ENCODE measurements around the gene MYO15A. TPM values are rescaled to one million over a fixed set of nuclear protein-coding genes. Genes with fewer than 3 reads are reported as not detected.

The MYO15A gene
- total and polyA plus RNA-seq, 2 experiments from 2014 or later, result 2.4 to 2.8 TPM

- no peak for DNase-seq (ENCODE audit: low spot score)
- no peaks in the 10 kb centered on the region for H4K20me1 ChIP-seq (ENCODE audit: insufficient read depth, poor library complexity, severe bottlenecking)
- no peaks in the 10 kb centered on the region for H3K9me3 ChIP-seq (ENCODE audit: low read depth)
- no peaks in the 10 kb centered on the region for H3K79me2 ChIP-seq
- H3K27me3 ChIP-seq, result no peaks in the 10 kb centered on the region
- no peak overlapping the region for H3K4me3 ChIP-seq
- H3K9me2 ChIP-seq (replicated peaks; ENCODE audit: insufficient read depth), result no peaks in the 10 kb centered on the region
- no peak overlapping the region for H3K27ac ChIP-seq
- TF ChIP-seq EZH2 (IDR thresholded peaks at IDR 0.05; ENCODE audit: borderline replicate concordance) (no peak), EZH2phosphoT487 (IDR thresholded peaks at IDR 0.05; ENCODE audit: low read depth, severe bottlenecking, unreplicated experiment) (no peak)
- TF ChIP-seq, protein P1, sequence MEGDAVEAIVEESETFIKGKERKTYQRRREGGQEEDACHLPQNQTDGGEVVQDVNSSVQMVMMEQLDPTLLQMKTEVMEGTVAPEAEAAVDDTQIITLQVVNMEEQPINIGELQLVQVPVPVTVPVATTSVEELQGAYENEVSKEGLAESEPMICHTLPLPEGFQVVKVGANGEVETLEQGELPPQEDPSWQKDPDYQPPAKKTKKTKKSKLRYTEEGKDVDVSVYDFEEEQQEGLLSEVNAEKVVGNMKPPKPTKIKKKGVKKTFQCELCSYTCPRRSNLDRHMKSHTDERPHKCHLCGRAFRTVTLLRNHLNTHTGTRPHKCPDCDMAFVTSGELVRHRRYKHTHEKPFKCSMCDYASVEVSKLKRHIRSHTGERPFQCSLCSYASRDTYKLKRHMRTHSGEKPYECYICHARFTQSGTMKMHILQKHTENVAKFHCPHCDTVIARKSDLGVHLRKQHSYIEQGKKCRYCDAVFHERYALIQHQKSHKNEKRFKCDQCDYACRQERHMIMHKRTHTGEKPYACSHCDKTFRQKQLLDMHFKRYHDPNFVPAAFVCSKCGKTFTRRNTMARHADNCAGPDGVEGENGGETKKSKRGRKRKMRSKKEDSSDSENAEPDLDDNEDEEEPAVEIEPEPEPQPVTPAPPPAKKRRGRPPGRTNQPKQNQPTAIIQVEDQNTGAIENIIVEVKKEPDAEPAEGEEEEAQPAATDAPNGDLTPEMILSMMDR (IDR thresholded peaks at IDR 0.05; ENCODE audit: poor library complexity), result no peak
- H3K4me2 ChIP-seq, result no peak overlapping the region
- WGBS (ENCODE audit: low lambda C conversion rate, missing lambda C conversion rate), result 69% methylated on average over 11 of the region's 11 CpGs
- no peaks in the 10 kb centered on the region for H3K4me1 ChIP-seq (ENCODE audit: insufficient read depth)
- no peaks in the 10 kb centered on the region for H3K36me3 ChIP-seq (replicated peaks; ENCODE audit: insufficient read depth, low read depth)
- H2AFZ ChIP-seq, result no peak overlapping the region
These were observed 16.0 kb downstream of the MYO15A start for GRCh38 chr17:18124345-18125126.

DNA sequence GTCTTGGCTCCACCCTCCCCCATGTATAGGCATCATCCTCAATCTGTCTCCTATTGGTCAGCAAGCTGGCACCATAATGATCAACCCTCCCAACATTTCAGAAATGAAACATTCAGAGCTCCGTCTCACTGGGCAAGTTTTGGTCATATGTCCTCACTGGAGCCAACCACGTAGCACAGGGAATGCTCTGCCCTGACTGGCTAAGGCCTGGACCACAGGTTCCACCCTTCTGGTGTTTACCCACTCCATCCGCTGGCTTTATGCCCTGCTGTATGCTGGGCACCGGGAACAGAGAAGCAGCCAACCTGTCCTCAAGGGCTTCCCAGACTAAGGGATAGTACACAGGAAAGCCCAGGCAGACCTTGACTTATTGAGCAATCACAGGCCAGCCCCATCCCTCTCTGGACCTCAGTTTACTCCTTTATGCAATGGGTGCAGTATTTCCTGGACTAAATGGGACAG is 20.5 kb downstream of the MYO15A start:
- Histone ChIP-seq H3K27ac (no peak overlapping the region), H3K9me3 (ENCODE audit: low read depth) (no peaks in the 10 kb centered on the region), H3K9me2 (replicated peaks; ENCODE audit: insufficient read depth) (no peaks in the 10 kb centered on the region), H3K4me1 (ENCODE audit: insufficient read depth) (no peaks in the 10 kb centered on the region), H4K20me1 (ENCODE audit: insufficient read depth, poor library complexity, severe bottlenecking) (no peaks in the 10 kb centered on the region), H3K4me3 (no peak overlapping the region), H3K36me3 (replicated peaks; ENCODE audit: insufficient read depth, low read depth) (no peaks in the 10 kb centered on the region), H3K4me2 (no peak overlapping the region), H2AFZ (no peak overlapping the region), H3K79me2 (no peaks in the 10 kb centered on the region), H3K27me3 (no peaks in the 10 kb centered on the region)
- DNase-seq (ENCODE audit: low spot score), result no peak
- 84% methylated on average over 4 of the region's 4 CpGs for WGBS (ENCODE audit: low lambda C conversion rate, missing lambda C conversion rate)
- TF ChIP-seq EZH2 (IDR thresholded peaks at IDR 0.05; ENCODE audit: borderline replicate concordance), result no peak
- TF ChIP-seq, protein P1 (IDR thresholded peaks at IDR 0.05; ENCODE audit: poor library complexity), result no peak
- no peak for TF ChIP-seq EZH2phosphoT487 (IDR thresholded peaks at IDR 0.05; ENCODE audit: low read depth, severe bottlenecking, unreplicated experiment)

DNA sequence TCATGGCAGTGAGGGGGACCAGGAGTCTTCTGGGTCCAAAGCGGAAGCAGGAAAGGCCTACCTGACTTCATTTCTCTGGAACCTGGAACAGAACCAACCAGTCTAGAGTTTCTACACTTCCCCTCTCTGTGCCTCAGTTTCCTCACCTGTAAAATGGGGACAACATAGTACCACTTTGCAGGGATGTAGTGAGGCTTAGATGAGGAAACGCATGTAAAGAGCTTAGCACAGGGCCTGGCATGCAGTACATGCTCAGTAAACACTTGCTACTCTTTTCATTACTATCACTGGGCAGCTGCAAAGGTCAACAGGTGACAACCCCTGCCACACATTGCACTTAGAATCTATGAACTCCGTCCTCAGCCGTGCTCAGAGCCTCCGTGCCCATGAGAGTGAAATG is 24.2 kb downstream of the MYO15A start:
- WGBS (ENCODE audit: low lambda C conversion rate, missing lambda C conversion rate), result 87% methylated on average over 5 of the region's 5 CpGs

More for the DNA sequence above, 24.2 kb downstream of the MYO15A start:
- Histone ChIP-seq H3K36me3 (replicated peaks; ENCODE audit: insufficient read depth, low read depth) (no peaks in the 10 kb centered on the region), H2AFZ (no peak overlapping the region), H3K79me2 (no peaks in the 10 kb centered on the region), H3K27ac (no peak overlapping the region), H3K27me3 (no peaks in the 10 kb centered on the region), H3K4me2 (no peak overlapping the region), H3K4me3 (no peak overlapping the region), H3K9me2 (replicated peaks; ENCODE audit: insufficient read depth) (no peaks in the 10 kb centered on the region), H4K20me1 (ENCODE audit: insufficient read depth, poor library complexity, severe bottlenecking) (no peaks in the 10 kb centered on the region), H3K9me3 (ENCODE audit: low read depth) (no peaks in the 10 kb centered on the region), H3K4me1 (ENCODE audit: insufficient read depth) (no peaks in the 10 kb centered on the region)
- no peak for DNase-seq (ENCODE audit: low spot score)
- TF ChIP-seq EZH2 (IDR thresholded peaks at IDR 0.05; ENCODE audit: borderline replicate concordance), result no peak
- TF ChIP-seq, protein P1 (IDR thresholded peaks at IDR 0.05; ENCODE audit: poor library complexity), result no peak
- TF ChIP-seq EZH2phosphoT487 (IDR thresholded peaks at IDR 0.05; ENCODE audit: low read depth, severe bottlenecking, unreplicated experiment), result no peak

Measured in hepatocyte (in vitro differentiated cells).